Measurements from ENCODE around the gene PGBD5. TPM values are rescaled to one million over a fixed set of nuclear protein-coding genes. Genes with fewer than 3 reads are reported as not detected.

PGBD5 gene
- total and polyA plus RNA-seq, 5 donors: 18.5 to 32.6 (median 26.4) TPM

GRCh38 chr1:230286890-230287269, 139.3 kb downstream of the PGBD5 start:
- Histone ChIP-seq H3K4me1 (ENCODE audit: control insufficient read depth, insufficient read depth, low read length) (no peaks in the 10 kb centered on the region), H3K27me3 (ENCODE audit: control insufficient read depth, insufficient read depth) (no peaks in the 10 kb centered on the region), H3K9me3 (ENCODE audit: control insufficient read depth, low read length) (no peaks in the 10 kb centered on the region), H3K27ac (ENCODE audit: low read length) (no peak overlapping the region), H3K4me3 (ENCODE audit: low read length) (no peak overlapping the region)
- 81% methylated on average over 10 of the region's 10 CpGs for WGBS
- DNase-seq (no peak), ATAC-seq (no peak)
- intact Hi-C loops (cut with DNase I): no loop called here

- WGBS: 76% methylated on average over 21 of the region's 21 CpGs
- Histone ChIP-seq H3K27ac (ENCODE audit: low read length) (no peak overlapping the region), H3K9me3 (ENCODE audit: control insufficient read depth, low read length) (no peaks in the 10 kb centered on the region), H3K27me3 (ENCODE audit: control insufficient read depth, insufficient read depth) (no peaks in the 10 kb centered on the region), H3K4me3 (ENCODE audit: low read length) (no peak overlapping the region), H3K4me1 (ENCODE audit: control insufficient read depth, insufficient read depth, low read length) (no peaks in the 10 kb centered on the region)
- DNase-seq (no peak), ATAC-seq (peak in 1 of 2 donors; percentile 22)
- intact Hi-C loops (cut with DNase I): no loop called here
These were observed 139.8 kb downstream of the PGBD5 start for GRCh38 chr1:230286166-230286889.

- Histone ChIP-seq H3K9me3 (ENCODE audit: control insufficient read depth, low read length) (no peaks in the 10 kb centered on the region), H3K4me1 (ENCODE audit: control insufficient read depth, insufficient read depth, low read length) (no peaks in the 10 kb centered on the region), H3K27ac (ENCODE audit: low read length) (no peak overlapping the region), H3K27me3 (ENCODE audit: control insufficient read depth, insufficient read depth) (no peaks in the 10 kb centered on the region), H3K4me3 (ENCODE audit: low read length) (no peak overlapping the region)
- whole genome bisulfite sequencing: 89% methylated on average over 7 of the region's 7 CpGs
- DNase-seq: no peak
- intact Hi-C loops (cut with DNase I): no loop called here
- ATAC-seq: no peak
These were observed 140.8 kb downstream of the PGBD5 start for GRCh38 chr1:230285351-230285750.

- Histone ChIP-seq H3K9me3 (ENCODE audit: control insufficient read depth, low read length) (no peaks in the 10 kb centered on the region), H3K27ac (ENCODE audit: low read length) (no peak overlapping the region), H3K4me3 (ENCODE audit: low read length) (no peak overlapping the region), H3K27me3 (ENCODE audit: control insufficient read depth, insufficient read depth) (no peaks in the 10 kb centered on the region), H3K4me1 (ENCODE audit: control insufficient read depth, insufficient read depth, low read length) (no peaks in the 10 kb centered on the region)
- WGBS: 58% methylated on average over 10 of the region's 10 CpGs
- DNase-seq (no peak), ATAC-seq (no peak)
- intact Hi-C loops (cut with DNase I): no loop called here
These were observed 141.2 kb downstream of the PGBD5 start for GRCh38 chr1:230284891-230285290.

- ATAC-seq: no peak
- DNase-seq: no peak
- H3K27me3 ChIP-seq (ENCODE audit: control insufficient read depth, insufficient read depth): no peaks in the 10 kb centered on the region
- no peak overlapping the region for H3K27ac ChIP-seq (ENCODE audit: low read length)
- intact Hi-C loops (cut with DNase I): no loop called here
- WGBS: 91% methylated on average over 12 of the region's 12 CpGs
- no peaks in the 10 kb centered on the region for H3K9me3 ChIP-seq (ENCODE audit: control insufficient read depth, low read length)
- no peaks in the 10 kb centered on the region for H3K4me1 ChIP-seq (ENCODE audit: control insufficient read depth, insufficient read depth, low read length)
- no peak overlapping the region for H3K4me3 ChIP-seq (ENCODE audit: low read length)
These were observed 142.5 kb downstream of the PGBD5 start for GRCh38 chr1:230283678-230284077.

GRCh38 chr1:230282157-230282556, 144.0 kb downstream of the PGBD5 start:
- Histone ChIP-seq H3K9me3 (ENCODE audit: control insufficient read depth, low read length) (no peaks in the 10 kb centered on the region), H3K27ac (ENCODE audit: low read length) (no peak overlapping the region), H3K4me3 (ENCODE audit: low read length) (no peak overlapping the region), H3K4me1 (ENCODE audit: control insufficient read depth, insufficient read depth, low read length) (no peaks in the 10 kb centered on the region), H3K27me3 (ENCODE audit: control insufficient read depth, insufficient read depth) (no peaks in the 10 kb centered on the region)
- DNase-seq (no peak), ATAC-seq (no peak)
- intact Hi-C loops (cut with DNase I): no loop called here
- WGBS: 36% methylated on average over 3 of the region's 3 CpGs

GRCh38 chr1:230281556-230281955, 144.6 kb downstream of the PGBD5 start:
- Histone ChIP-seq H3K27me3 (ENCODE audit: control insufficient read depth, insufficient read depth) (no peaks in the 10 kb centered on the region), H3K27ac (ENCODE audit: low read length) (no peak overlapping the region), H3K9me3 (ENCODE audit: control insufficient read depth, low read length) (no peaks in the 10 kb centered on the region), H3K4me1 (ENCODE audit: control insufficient read depth, insufficient read depth, low read length) (no peaks in the 10 kb centered on the region), H3K4me3 (ENCODE audit: low read length) (no peak overlapping the region)
- DNase-seq (no peak), ATAC-seq (peak in 1 of 2 donors; percentile 22)
- intact Hi-C loops (cut with DNase I): no loop called here
- 79% methylated on average over 17 of the region's 17 CpGs for WGBS

- ATAC-seq (peak in 1 of 2 donors; percentile 17), DNase-seq (no peak)
- WGBS: 88% methylated on average over 23 of the region's 23 CpGs
- no peaks in the 10 kb centered on the region for H3K27me3 ChIP-seq (ENCODE audit: control insufficient read depth, insufficient read depth)
- H3K27ac ChIP-seq (ENCODE audit: low read length): no peak overlapping the region
- no peaks in the 10 kb centered on the region for H3K4me1 ChIP-seq (ENCODE audit: control insufficient read depth, insufficient read depth, low read length)
- no peak overlapping the region for H3K4me3 ChIP-seq (ENCODE audit: low read length)
- intact Hi-C loops (cut with DNase I): no loop called here
- H3K9me3 ChIP-seq (ENCODE audit: control insufficient read depth, low read length): no peaks in the 10 kb centered on the region
These were observed 145.2 kb downstream of the PGBD5 start for GRCh38 chr1:230280906-230281413.

- 92% methylated on average over 24 of the region's 24 CpGs for WGBS
- no peak overlapping the region for H3K4me3 ChIP-seq (ENCODE audit: low read length)
- ATAC-seq: no peak
- H3K4me1 ChIP-seq (ENCODE audit: control insufficient read depth, insufficient read depth, low read length): no peaks in the 10 kb centered on the region
- intact Hi-C loops (cut with DNase I): no loop called here
- no peaks in the 10 kb centered on the region for H3K27me3 ChIP-seq (ENCODE audit: control insufficient read depth, insufficient read depth)
- H3K27ac ChIP-seq (ENCODE audit: low read length): no peak overlapping the region
- no peak for DNase-seq
- no peaks in the 10 kb centered on the region for H3K9me3 ChIP-seq (ENCODE audit: control insufficient read depth, low read length)
These were observed 145.9 kb downstream of the PGBD5 start for GRCh38 chr1:230280054-230280795.

GRCh38 chr1:230279583-230279945, 146.6 kb downstream of the PGBD5 start:
- intact Hi-C loops (cut with DNase I): no loop called here
- no peak for DNase-seq
- Histone ChIP-seq H3K27me3 (ENCODE audit: control insufficient read depth, insufficient read depth) (no peaks in the 10 kb centered on the region), H3K9me3 (ENCODE audit: control insufficient read depth, low read length) (no peaks in the 10 kb centered on the region), H3K4me3 (ENCODE audit: low read length) (no peak overlapping the region), H3K27ac (ENCODE audit: low read length) (no peak overlapping the region), H3K4me1 (ENCODE audit: control insufficient read depth, insufficient read depth, low read length) (no peaks in the 10 kb centered on the region)
- no peak for ATAC-seq
- WGBS: 94% methylated on average over 24 of the region's 24 CpGs

GRCh38 chr1:230278871-230279582, 147.1 kb downstream of the PGBD5 start:
- 88% methylated on average over 20 of the region's 20 CpGs for WGBS
- H3K9me3 ChIP-seq (ENCODE audit: control insufficient read depth, low read length): no peaks in the 10 kb centered on the region
- H3K4me1 ChIP-seq (ENCODE audit: control insufficient read depth, insufficient read depth, low read length): no peaks in the 10 kb centered on the region
- no peak overlapping the region for H3K27ac ChIP-seq (ENCODE audit: low read length)
- no peaks in the 10 kb centered on the region for H3K27me3 ChIP-seq (ENCODE audit: control insufficient read depth, insufficient read depth)
- intact Hi-C loops (cut with DNase I): no loop called here
- DNase-seq (no peak), ATAC-seq (no peak)
- H3K4me3 ChIP-seq (ENCODE audit: low read length): no peak overlapping the region
